HCT116 (cell line): ENCODE measurements around the gene ARRDC5. TPM values are rescaled to one million over a fixed set of nuclear protein-coding genes. Genes with fewer than 3 reads are reported as not detected.

Experiments used
- ATAC-seq: fragments of 200-7000 bp; cut with Tn5 transposase; 2 replicates; pipeline ENCODE4 v1.9.1; 2020; ENCODE audit warnings: mild to moderate bottlenecking, moderate library complexity
- BruUV-seq: library from RNA; stranded (reverse); fragments of 400-500 nt; replicated peaks from 2 replicates; lab custom pipeline; 2021; lab: Mats Ljungman, UMichigan
- CTCF ChIA-PET: fragments of 300-600 bp; sonication (Branson Sonifier 250); formaldehyde crosslinking; loops from one replicate; lab custom pipeline; 2021; ENCODE audit warnings: antibody characterized with exemption; lab: Charles Lee
- POLR2A ChIA-PET: fragments of 300-600, 350-600 bp; sonication (Branson Sonifier 250); formaldehyde crosslinking; loops from one replicate; lab custom pipeline; 2021; ENCODE audit warnings: antibody characterized with exemption; lab: Charles Lee
- RAD21 ChIA-PET, 2 experiments: fragments of 300-600 bp; sonication (Branson Sonifier 250); formaldehyde crosslinking; loops; one replicate each; lab custom pipeline; 2023; ENCODE audit warnings: low total read pairs in 2 of 2; ENCODE audit not compliant: uncharacterized antibody in 2 of 2, unreplicated experiment in 2 of 2, low non-redundant PET in 1 of 2; lab: Charles Lee
- DNase-seq: peaks from one replicate; pipeline ENCODE4 v3.0.0-alpha.2; 2010; ENCODE audit warnings: low read depth, low spot score
- H2AFZ ChIP-seq: fragments of 200-600 bp; shearing (Covaris generic), sonication (generic); 2 replicates; pipeline ENCODE4 v1.6.1; 2017; ENCODE audit warnings: low read depth, mixed run types, mixed read lengths, antibody characterized with exemption, low read length; ENCODE audit not compliant: poor library complexity, severe bottlenecking
- H3K27ac ChIP-seq: 2 replicates; pipeline ENCODE4 v1.5.1; 2012; ENCODE audit warnings: low read depth, low read length
- H3K27me3 ChIP-seq: fragments of 200-600 bp; sonication (generic); 2 replicates; pipeline ENCODE4 v1.6.1; 2016; ENCODE audit warnings: mixed run types, low read length, mixed read lengths; ENCODE audit not compliant: insufficient read depth
- H3K36me3 ChIP-seq, 2 experiments: fragments of 200-500 bp in 1 of 2; fragments of 200-600 bp in 1 of 2; sonication (Bioruptor generic) in 1 of 2; sonication (generic) in 1 of 2; 2 replicates each; pipeline versions ENCODE4 v1.5.1 to v1.6.1; 2014 to 2016; ENCODE audit warnings: low read length in 2 of 2, inconsistent platforms in 1 of 2, mixed read lengths in 1 of 2, mixed run types in 1 of 2; ENCODE audit not compliant: insufficient read depth in 2 of 2, control insufficient read depth in 1 of 2
- H3K4me1 ChIP-seq, 2 experiments: fragments of 200-600 bp in 1 of 2; sonication (generic) in 1 of 2; 2 replicates each; pipeline versions ENCODE4 v1.5.1 to v1.6.1; 2012 to 2017; ENCODE audit warnings: low read length in 2 of 2, inconsistent platforms in 1 of 2, mild to moderate bottlenecking in 1 of 2, mixed read lengths in 1 of 2, mixed run types in 1 of 2, moderate library complexity in 1 of 2; ENCODE audit not compliant: insufficient read depth in 2 of 2, control insufficient read depth in 1 of 2
- H3K4me2 ChIP-seq: fragments of 200-600 bp; sonication (generic); 2 replicates; pipeline ENCODE4 v1.6.1; 2017; ENCODE audit warnings: mixed run types, low read length, mixed read lengths
- H3K4me3 ChIP-seq, 2 experiments: fragments of 200-600 bp in 1 of 2; sonication (generic) in 1 of 2; replicated peaks in 1 of 2; 2 replicates each; pipeline ENCODE4 v1.5.1; 2011 to 2016; ENCODE audit warnings: low read length in 2 of 2, control low read depth in 1 of 2, low read depth in 1 of 2, mild to moderate bottlenecking in 1 of 2, mixed read lengths in 1 of 2, mixed run types in 1 of 2
- H3K79me2 ChIP-seq: fragments of 200-600 bp; sonication (generic); 2 replicates; pipeline ENCODE4 v1.6.1; 2017; ENCODE audit warnings: mild to moderate bottlenecking, mixed run types, low read length, moderate library complexity, mixed read lengths; ENCODE audit not compliant: insufficient read depth
- H3K9ac ChIP-seq: fragments of 200-600 bp; sonication (generic); 2 replicates; pipeline ENCODE4 v1.6.1; 2016; ENCODE audit warnings: low read length, mixed read lengths
- H3K9me2 ChIP-seq: fragments of 200-600 bp; sonication (generic), shearing (Covaris generic); 2 replicates; pipeline ENCODE4 v1.6.1; 2017; ENCODE audit warnings: mixed run types, mild to moderate bottlenecking, moderate library complexity; ENCODE audit not compliant: insufficient read depth
- H3K9me3 ChIP-seq, 2 experiments: fragments of 200-500 bp in 1 of 2; fragments of 200-600 bp in 1 of 2; sonication (Bioruptor generic) in 1 of 2; sonication (generic) in 1 of 2; 2 replicates each; pipeline ENCODE4 v1.6.1; 2014 to 2017; ENCODE audit warnings: low read length in 2 of 2, mixed read lengths in 2 of 2, inconsistent platforms in 1 of 2, low read depth in 1 of 2, mild to moderate bottlenecking in 1 of 2, mixed run types in 1 of 2, moderate library complexity in 1 of 2; ENCODE audit not compliant: control insufficient read depth in 1 of 2, insufficient read depth in 1 of 2
- H4K20me1 ChIP-seq: fragments of 200-600 bp; sonication (generic), shearing (Covaris generic); 2 replicates; pipeline ENCODE4 v1.6.1; 2017; ENCODE audit warnings: mixed run types, mild to moderate bottlenecking, moderate library complexity; ENCODE audit not compliant: insufficient read depth
- CBX3 ChIP-seq: IDR thresholded peaks from 2 replicates; pipeline ENCODE4 v1.6.1; 2012; ENCODE audit warnings: low read depth
- CEBPB ChIP-seq: IDR thresholded peaks from 2 replicates; pipeline ENCODE4 v1.6.1; 2012; ENCODE audit warnings: low read depth
- FOSL1 ChIP-seq: IDR thresholded peaks from 2 replicates; pipeline ENCODE4 v1.6.1; 2012; ENCODE audit warnings: low read depth
- JUND ChIP-seq: IDR thresholded peaks from 2 replicates; pipeline ENCODE4 v1.6.1; 2012
- POLR2A ChIP-seq: IDR thresholded peaks from 2 replicates; pipeline ENCODE4 v1.7.0; 2011; ENCODE audit warnings: borderline replicate concordance; ENCODE audit not compliant: insufficient read depth, insufficient read length; ENCODE audit errors: extremely low read depth
- POLR2AphosphoS5 ChIP-seq: IDR thresholded peaks from 2 replicates; pipeline ENCODE4 v1.6.1; 2011; ENCODE audit warnings: mild to moderate bottlenecking, low read depth, low read length, moderate library complexity
- TCF7L2 ChIP-seq: IDR thresholded peaks from 2 replicates; pipeline ENCODE4 v1.7.0; 2011; ENCODE audit warnings: borderline replicate concordance, inconsistent platforms; ENCODE audit not compliant: insufficient read depth, insufficient read length; ENCODE audit errors: extremely low read depth
- ZNF274 ChIP-seq: fragments of 200-500 bp; sonication (Bioruptor generic); IDR thresholded peaks from 2 replicates; pipeline ENCODE4 v1.6.1; 2014; ENCODE audit warnings: mild to moderate bottlenecking, low read depth, low read length, inconsistent platforms
- intact Hi-C: fragments of 100-400 bp; cut with micrococcal nuclease; formaldehyde crosslinking; loops from 2 replicates; pipeline ENCODE4 v1.10.0; 2022
- total RNA-seq: library from RNA; stranded (reverse); gene quantifications from one replicate; pipeline ENCODE4 v1.2.1, GENCODE V29; 2021; ENCODE audit not compliant: unreplicated experiment
- TF ChIP-seq, protein P1 (sequence below): IDR thresholded peaks from 2 replicates; pipeline ENCODE4 v1.6.1; 2012
- TF ChIP-seq, protein P2 (sequence below): IDR thresholded peaks from 2 replicates; pipeline ENCODE4 v1.6.1; 2011; ENCODE audit warnings: mild to moderate bottlenecking, low read length, moderate library complexity; ENCODE audit not compliant: insufficient replicate concordance; ENCODE audit errors: extremely low read depth
- TF ChIP-seq, protein P3 (sequence below), 3 experiments: fragments of 200-600 bp in 1 of 3; sonication (generic) in 1 of 3; IDR thresholded peaks in 2 of 3; conservative IDR thresholded peaks in 1 of 3; 2 replicates each; pipeline ENCODE4 v1.5.1; 2012 to 2017; ENCODE audit warnings: low read depth in 2 of 3, low read length in 2 of 3, antibody characterized with exemption in 1 of 3, borderline replicate concordance in 1 of 3, control low read depth in 1 of 3, mild to moderate bottlenecking in 1 of 3, mixed read lengths in 1 of 3, mixed run types in 1 of 3, moderate library complexity in 1 of 3; ENCODE audit not compliant: insufficient read depth in 1 of 3
- TF ChIP-seq, protein P4 (sequence below): IDR thresholded peaks from 2 replicates; pipeline ENCODE4 v1.6.1; 2012; ENCODE audit warnings: low read depth

ARRDC5 gene
- total RNA-seq, 1 experiment from 2014 or later: not detected

DNA sequence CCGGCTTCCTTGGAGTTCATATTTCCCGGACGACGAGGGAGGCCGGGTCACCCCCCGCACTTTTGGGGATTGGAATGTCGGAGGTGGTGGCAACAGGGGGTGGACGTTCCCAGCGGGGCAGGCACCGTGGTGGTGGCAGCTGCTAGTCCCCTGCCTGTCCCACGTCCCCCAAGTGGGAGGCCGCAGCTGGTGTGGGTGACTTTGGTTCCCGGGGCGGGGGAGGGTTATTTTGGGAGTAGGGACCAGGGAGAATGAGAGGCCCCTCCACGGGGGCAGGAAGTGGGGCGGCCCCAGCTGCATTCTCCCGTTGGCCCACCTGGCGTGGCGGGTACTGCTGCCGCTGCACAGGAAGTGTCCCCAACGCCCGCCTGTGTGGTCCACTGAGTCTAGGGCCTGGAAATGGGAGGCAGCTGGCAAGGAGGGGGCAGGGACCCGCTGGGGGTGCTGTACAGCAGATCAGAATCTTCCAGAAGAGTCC, 24.2 kb downstream of the ARRDC5 start:
- Histone ChIP-seq H3K4me1 (peaks cover 8 to 11% of the 10 kb centered on the region in 2 experiments; a peak in 3 of 4 replicates), H3K9ac (no peak overlapping the region), H3K4me2 (peak overlapping the region; percentile 33), H3K36me3 (no peaks in the 10 kb centered on the region), H3K9me3 (no peaks in the 10 kb centered on the region), H3K4me3 (no peak overlapping the region), H3K27ac (no peak overlapping the region; the same call in 1 of the 2 replicates), H3K27me3 (no peaks in the 10 kb centered on the region), H4K20me1 (no peaks in the 10 kb centered on the region), H3K79me2 (no peaks in the 10 kb centered on the region), H3K9me2 (no peaks in the 10 kb centered on the region), H2AFZ (no peak overlapping the region)
- ChIA-PET CTCF (no interaction called here), RAD21 (no interaction called here), POLR2A (no interaction called here)
- intact Hi-C loops: no loop called here
- no TSS peak for BruUV-seq
- TF ChIP-seq TCF7L2 (no peak), FOSL1 (no peak), JUND (no peak), POLR2A (no peak), ZNF274 (no peak), POLR2AphosphoS5 (no peak), CBX3 (no peak), CEBPB (no peak)
- TF ChIP-seq, protein P1, sequence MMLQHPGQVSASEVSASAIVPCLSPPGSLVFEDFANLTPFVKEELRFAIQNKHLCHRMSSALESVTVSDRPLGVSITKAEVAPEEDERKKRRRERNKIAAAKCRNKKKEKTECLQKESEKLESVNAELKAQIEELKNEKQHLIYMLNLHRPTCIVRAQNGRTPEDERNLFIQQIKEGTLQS: no peak
- TF ChIP-seq, protein P2, sequence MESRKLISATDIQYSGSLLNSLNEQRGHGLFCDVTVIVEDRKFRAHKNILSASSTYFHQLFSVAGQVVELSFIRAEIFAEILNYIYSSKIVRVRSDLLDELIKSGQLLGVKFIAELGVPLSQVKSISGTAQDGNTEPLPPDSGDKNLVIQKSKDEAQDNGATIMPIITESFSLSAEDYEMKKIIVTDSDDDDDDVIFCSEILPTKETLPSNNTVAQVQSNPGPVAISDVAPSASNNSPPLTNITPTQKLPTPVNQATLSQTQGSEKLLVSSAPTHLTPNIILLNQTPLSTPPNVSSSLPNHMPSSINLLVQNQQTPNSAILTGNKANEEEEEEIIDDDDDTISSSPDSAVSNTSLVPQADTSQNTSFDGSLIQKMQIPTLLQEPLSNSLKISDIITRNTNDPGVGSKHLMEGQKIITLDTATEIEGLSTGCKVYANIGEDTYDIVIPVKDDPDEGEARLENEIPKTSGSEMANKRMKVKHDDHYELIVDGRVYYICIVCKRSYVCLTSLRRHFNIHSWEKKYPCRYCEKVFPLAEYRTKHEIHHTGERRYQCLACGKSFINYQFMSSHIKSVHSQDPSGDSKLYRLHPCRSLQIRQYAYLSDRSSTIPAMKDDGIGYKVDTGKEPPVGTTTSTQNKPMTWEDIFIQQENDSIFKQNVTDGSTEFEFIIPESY: no peak
- TF ChIP-seq, protein P3, sequence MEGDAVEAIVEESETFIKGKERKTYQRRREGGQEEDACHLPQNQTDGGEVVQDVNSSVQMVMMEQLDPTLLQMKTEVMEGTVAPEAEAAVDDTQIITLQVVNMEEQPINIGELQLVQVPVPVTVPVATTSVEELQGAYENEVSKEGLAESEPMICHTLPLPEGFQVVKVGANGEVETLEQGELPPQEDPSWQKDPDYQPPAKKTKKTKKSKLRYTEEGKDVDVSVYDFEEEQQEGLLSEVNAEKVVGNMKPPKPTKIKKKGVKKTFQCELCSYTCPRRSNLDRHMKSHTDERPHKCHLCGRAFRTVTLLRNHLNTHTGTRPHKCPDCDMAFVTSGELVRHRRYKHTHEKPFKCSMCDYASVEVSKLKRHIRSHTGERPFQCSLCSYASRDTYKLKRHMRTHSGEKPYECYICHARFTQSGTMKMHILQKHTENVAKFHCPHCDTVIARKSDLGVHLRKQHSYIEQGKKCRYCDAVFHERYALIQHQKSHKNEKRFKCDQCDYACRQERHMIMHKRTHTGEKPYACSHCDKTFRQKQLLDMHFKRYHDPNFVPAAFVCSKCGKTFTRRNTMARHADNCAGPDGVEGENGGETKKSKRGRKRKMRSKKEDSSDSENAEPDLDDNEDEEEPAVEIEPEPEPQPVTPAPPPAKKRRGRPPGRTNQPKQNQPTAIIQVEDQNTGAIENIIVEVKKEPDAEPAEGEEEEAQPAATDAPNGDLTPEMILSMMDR (IDR thresholded peaks at IDR 0.05 in 2 of 3, conservative IDR thresholded peaks at IDR 0.05 in 1 of 3; ENCODE audit: borderline replicate concordance in 1 of 3, insufficient read depth in 1 of 3, low read depth in 2 of 3, low read length in 2 of 3): no peak
- TF ChIP-seq, protein P4, sequence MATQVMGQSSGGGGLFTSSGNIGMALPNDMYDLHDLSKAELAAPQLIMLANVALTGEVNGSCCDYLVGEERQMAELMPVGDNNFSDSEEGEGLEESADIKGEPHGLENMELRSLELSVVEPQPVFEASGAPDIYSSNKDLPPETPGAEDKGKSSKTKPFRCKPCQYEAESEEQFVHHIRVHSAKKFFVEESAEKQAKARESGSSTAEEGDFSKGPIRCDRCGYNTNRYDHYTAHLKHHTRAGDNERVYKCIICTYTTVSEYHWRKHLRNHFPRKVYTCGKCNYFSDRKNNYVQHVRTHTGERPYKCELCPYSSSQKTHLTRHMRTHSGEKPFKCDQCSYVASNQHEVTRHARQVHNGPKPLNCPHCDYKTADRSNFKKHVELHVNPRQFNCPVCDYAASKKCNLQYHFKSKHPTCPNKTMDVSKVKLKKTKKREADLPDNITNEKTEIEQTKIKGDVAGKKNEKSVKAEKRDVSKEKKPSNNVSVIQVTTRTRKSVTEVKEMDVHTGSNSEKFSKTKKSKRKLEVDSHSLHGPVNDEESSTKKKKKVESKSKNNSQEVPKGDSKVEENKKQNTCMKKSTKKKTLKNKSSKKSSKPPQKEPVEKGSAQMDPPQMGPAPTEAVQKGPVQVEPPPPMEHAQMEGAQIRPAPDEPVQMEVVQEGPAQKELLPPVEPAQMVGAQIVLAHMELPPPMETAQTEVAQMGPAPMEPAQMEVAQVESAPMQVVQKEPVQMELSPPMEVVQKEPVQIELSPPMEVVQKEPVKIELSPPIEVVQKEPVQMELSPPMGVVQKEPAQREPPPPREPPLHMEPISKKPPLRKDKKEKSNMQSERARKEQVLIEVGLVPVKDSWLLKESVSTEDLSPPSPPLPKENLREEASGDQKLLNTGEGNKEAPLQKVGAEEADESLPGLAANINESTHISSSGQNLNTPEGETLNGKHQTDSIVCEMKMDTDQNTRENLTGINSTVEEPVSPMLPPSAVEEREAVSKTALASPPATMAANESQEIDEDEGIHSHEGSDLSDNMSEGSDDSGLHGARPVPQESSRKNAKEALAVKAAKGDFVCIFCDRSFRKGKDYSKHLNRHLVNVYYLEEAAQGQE: no peak
- no peak for DNase-seq
- ATAC-seq: 0 out of 2 replicates have a peak, but pooled peaks have one; percentile 18
